Psoas muscle (tissue), 8 donors: ENCODE results near the gene PTPRM. TPM values are rescaled to one million over a fixed set of nuclear protein-coding genes. Genes with fewer than 3 reads are reported as not detected.
A peak's percentile ranks its signal among the peaks of the same experiment; 100 is the strongest.

Source experiments
- ATAC-seq, 4 donors: fragments of 200-7000 bp; cut with Tn5 transposase; one replicate each; pipeline ENCODE4 v1.9.1; 2020; ENCODE audit warnings: moderate library complexity in 3 of 4, mild to moderate bottlenecking in 2 of 4
- DNase-seq, 2 donors: peaks; one replicate each; pipeline ENCODE4 v3.0.0-alpha.2; 2020
- H3K27ac ChIP-seq: fragments of 200-600 bp; one replicate; pipeline ENCODE4 v1.8.0; 2022
- H3K27me3 ChIP-seq, 3 donors: fragments of 200-600 bp in 1 of 3; one replicate each; pipeline versions ENCODE4 v1.6.1 to v1.8.0; 2013 to 2022; ENCODE audit warnings: low read length in 2 of 3, mild to moderate bottlenecking in 2 of 3, moderate library complexity in 1 of 3; ENCODE audit not compliant: insufficient read depth in 3 of 3
- H3K36me3 ChIP-seq, 2 donors: fragments of 200-600 bp in 1 of 2; one replicate each; pipeline versions ENCODE4 v1.6.1 to v1.8.0; 2013 to 2022; ENCODE audit warnings: low read depth in 1 of 2, mild to moderate bottlenecking in 1 of 2, moderate library complexity in 1 of 2; ENCODE audit not compliant: insufficient read depth in 1 of 2
- H3K4me1 ChIP-seq: fragments of 200-600 bp; one replicate; pipeline ENCODE4 v1.8.0; 2022
- H3K4me3 ChIP-seq: fragments of 200-600 bp; one replicate; pipeline ENCODE4 v1.8.0; 2022; ENCODE audit warnings: mild to moderate bottlenecking
- H3K9me3 ChIP-seq: fragments of 200-600 bp; one replicate; pipeline ENCODE4 v1.8.0; 2022
- CTCF ChIP-seq: fragments of 200-600 bp; IDR thresholded peaks from one replicate; pipeline ENCODE4 v1.8.0; 2022; ENCODE audit warnings: antibody characterized with exemption
- WGBS, 3 donors: extraction: QIAGEN DNeasy Blood & Tissue Kit; methylation state at CpG; one replicate each; pipeline versions ENCODE4 v1.1.6 to v1.1.7; 2013; 5-methylcytosine and 5-hydroxymethylcytosine counted together
- intact Hi-C, 2 donors: fragments of 100-400 bp; cut with DNase I; formaldehyde crosslinking; loops; one replicate each; pipeline versions ENCODE4 v1.11.0 to v1.14.2; 2022
- polyA plus RNA-seq, 3 donors: library from polyadenylated mRNA; stranded (reverse); fragments of 200-250 nt; gene quantifications; one replicate each; pipeline ENCODE4 v1.2.3, GENCODE V29; 2013
- total RNA-seq, 4 donors: library from RNA; stranded (reverse); fragmentation: NEBNext Ultra II Directional in 2 of 4; extraction: Animal tissue kit (Norgen Biotek cat#: 25700) in 2 of 4; gene quantifications; one replicate each; pipeline versions ENCODE4 v1.2.1 to v1.2.4, GENCODE V29; 2021 to 2023
- donor health status: healthy with polysubstance abuse.
- donor health status: DM: no; HTN: no; CAD: no; lungs with moderate emphysema.
- donor health status: Bipolar disorder and iron deficiency.
- donor health status: healthy.
- donor health status: DM: yes; HTN: yes; CAD: no.
- donor health status: DM: no; HTN: no; CAD: no.
- donor health status: DM: no; HTN: no; CAD: no.
- donor health status: DM: yes; HTN: yes; CAD: no.

Gene PTPRM
- total and polyA plus RNA-seq, 7 donors, result 27.4 to 78.9 (median 39.0) TPM

- Histone ChIP-seq H3K4me3 (no peak overlapping the region), H3K27me3 (no peaks in the 10 kb centered on the region), H3K36me3 (no peaks in the 10 kb centered on the region), H3K27ac (peak overlapping the region; percentile 24), H3K9me3 (no peaks in the 10 kb centered on the region), H3K4me1 (peaks cover 31% of the 10 kb centered on the region)
- WGBS, 3 donors, result 70 to 72% (median 72%) methylated on average over 6 of the region's 6 CpGs
- DNase-seq, result no peak
- intact Hi-C loops, result no loop called here
- TF ChIP-seq CTCF, result no peak
- peak in 1 of 4 donors; percentile 27 for ATAC-seq
Observed at GRCh38 chr18:7878265-7879211, 311.4 kb downstream of the PTPRM start.

GRCh38 chr18:7879717-7880116 lies 312.6 kb downstream of the PTPRM start:
- ATAC-seq, result peak; percentile 41 to 61 (median 46)
- 53 to 57% (median 56%) methylated on average over 4 of the region's 4 CpGs for WGBS, 3 donors
- Histone ChIP-seq H3K4me3 (no peak overlapping the region), H3K4me1 (peaks cover 28% of the 10 kb centered on the region), H3K27ac (peak overlapping the region; percentile 12), H3K36me3 (no peaks in the 10 kb centered on the region), H3K9me3 (no peaks in the 10 kb centered on the region), H3K27me3 (no peaks in the 10 kb centered on the region)
- TF ChIP-seq CTCF, result no peak
- intact Hi-C loops, result no loop called here
- DNase-seq, result no peak

GRCh38 chr18:7885865-7886264 lies 318.7 kb downstream of the PTPRM start:
- Histone ChIP-seq H3K4me3 (no peak overlapping the region), H3K4me1 (peaks cover 15% of the 10 kb centered on the region), H3K27me3 (no peaks in the 10 kb centered on the region), H3K27ac (no peak overlapping the region), H3K9me3 (no peaks in the 10 kb centered on the region), H3K36me3 (no peaks in the 10 kb centered on the region)
- no peak for TF ChIP-seq CTCF
- no peak for ATAC-seq
- DNase-seq, result no peak
- intact Hi-C loops, result no loop called here
- 73 to 85% (median 74%) methylated on average over 5 of the region's 5 CpGs for WGBS, 3 donors

GRCh38 chr18:7886436-7886835 lies 319.3 kb downstream of the PTPRM start:
- intact Hi-C loops, result no loop called here
- Histone ChIP-seq H3K27me3 (no peaks in the 10 kb centered on the region), H3K36me3 (no peaks in the 10 kb centered on the region), H3K4me3 (no peak overlapping the region), H3K9me3 (no peaks in the 10 kb centered on the region), H3K27ac (no peak overlapping the region), H3K4me1 (peaks cover 14% of the 10 kb centered on the region)
- TF ChIP-seq CTCF, result no peak
- DNase-seq, result no peak
- no peak for ATAC-seq
- 92 to 99% (median 95%) methylated on average over 2 of the region's 2 CpGs for WGBS, 3 donors
